ENCODE results near the gene RUNX1. TPM values are rescaled to one million over a fixed set of nuclear protein-coding genes. Genes with fewer than 3 reads are reported as not detected.

The RUNX1 gene
- total and polyA plus RNA-seq, 2 donors (not counting 3 experiments of a cell fraction or from before 2014, with no cell fraction given): 4.6 to 17.9 TPM

- H2AFZ ChIP-seq (ENCODE audit: low read depth, low read length): no peak overlapping the region
- H3K36me3 ChIP-seq (ENCODE audit: control insufficient read depth in 2 of 2, extremely low read depth in 1 of 2, insufficient read depth in 2 of 2, low read length in 2 of 2): no peaks in the 10 kb centered on the region
- no peak for FAIRE-seq
- TF ChIP-seq FOS (IDR thresholded peaks at IDR 0.05; ENCODE audit: borderline replicate concordance, insufficient read depth, low read length): no peak
- TF ChIP-seq POLR2AphosphoS5 (IDR thresholded peaks at IDR 0.05; ENCODE audit: insufficient read depth, low read depth, low read length): no peak
- TF ChIP-seq GATA2 (IDR thresholded peaks at IDR 0.05; ENCODE audit: insufficient read depth, insufficient read length, low read depth, low read length): no peak
- no peak for TF ChIP-seq MYC (IDR thresholded peaks at IDR 0.05; ENCODE audit: low read depth, low read length)
- TF ChIP-seq, protein P1, sequence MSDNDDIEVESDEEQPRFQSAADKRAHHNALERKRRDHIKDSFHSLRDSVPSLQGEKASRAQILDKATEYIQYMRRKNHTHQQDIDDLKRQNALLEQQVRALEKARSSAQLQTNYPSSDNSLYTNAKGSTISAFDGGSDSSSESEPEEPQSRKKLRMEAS (IDR thresholded peaks at IDR 0.05; ENCODE audit: insufficient read depth, insufficient read length): no peak
- TF ChIP-seq POLR2A (IDR thresholded peaks at IDR 0.05; ENCODE audit: low read depth, low read length): no peak
- TF ChIP-seq JUN (IDR thresholded peaks at IDR 0.05; ENCODE audit: borderline replicate concordance, insufficient read depth, insufficient read length, low read depth): no peak
- TF ChIP-seq EZH2 (IDR thresholded peaks at IDR 0.05; ENCODE audit: borderline replicate concordance, low read depth, low read length, severe bottlenecking): no peak
- no peak for TF ChIP-seq CTCF (IDR thresholded peaks at IDR 0.05; ENCODE audit: extremely low read depth in 1 of 2, insufficient read depth in 1 of 2, low read depth in 1 of 2, low read length in 2 of 2)
- H3K4me1 ChIP-seq (ENCODE audit: control insufficient read depth, extremely low read depth, insufficient read depth, low read length): peaks cover 29% of the 10 kb centered on the region
- dilution Hi-C loops (cut with MboI; ENCODE audit: extremely low pct_ligation_motif_present, low sequenced_read_pairs) (no loop called here), intact Hi-C loops (cut with micrococcal nuclease) (loop anchor here (5.0 kb wide), 1 partner anchor 360 kb away; no protein-coding TSS in a partner anchor)
- H3K79me2 ChIP-seq (ENCODE audit: control insufficient read depth, insufficient read depth, low read length): no peaks in the 10 kb centered on the region
- ChIA-PET CTCF (interaction anchor here (0.8 to 4.2 kb wide), 9 partner anchors 163 to 787 kb away, joined by 3 to 47 read pairs (median 4); no protein-coding TSS in a partner anchor), POLR2A (no interaction called here)
- DNase-seq (ENCODE audit: low read depth, low spot score): no peak
- no peaks in the 10 kb centered on the region for H3K9me1 ChIP-seq (replicated peaks; ENCODE audit: control insufficient read depth, extremely low read depth, insufficient read depth, low read length)
- no peak overlapping the region for H3K4me3 ChIP-seq (replicated peaks in 1 of 3; ENCODE audit: insufficient read depth in 1 of 3, low read depth in 1 of 3, low read length in 3 of 3)
- H3K9me3 ChIP-seq (replicated peaks; ENCODE audit: control insufficient read depth, insufficient read depth, low read length): no peaks in the 10 kb centered on the region
- no peak overlapping the region for H3K4me2 ChIP-seq (ENCODE audit: insufficient read depth, low read length)
- no peak overlapping the region for H3K27ac ChIP-seq (ENCODE audit: insufficient read depth, low read depth, low read length)
- no TSS peak for BruUV-seq (replicated peaks)
- H3K9ac ChIP-seq (replicated peaks; ENCODE audit: extremely low read depth, insufficient read depth, low read length): no peak overlapping the region
- H3K27me3 ChIP-seq (ENCODE audit: control insufficient read depth in 2 of 2, insufficient read depth in 2 of 2, low read length in 2 of 2): peaks cover 2 to 3% of the 10 kb centered on the region in 2 experiments
- H4K20me1 ChIP-seq (replicated peaks; ENCODE audit: control insufficient read depth, extremely low read depth, insufficient read depth, low read length): no peaks in the 10 kb centered on the region
These were observed 3.7 kb upstream of the RUNX1 start for GRCh38 chr21:35052801-35053200.

Data from endothelial cell of umbilical vein (primary cell).